Brain microvascular endothelial cell (primary cell): ENCODE results near the gene TEDDM1.

ENCODE experiments used
- DNase-seq: peaks from one replicate; pipeline ENCODE4 v3.0.0-alpha.2; 2020
- H3K27ac ChIP-seq: fragments of 250-450 bp; sonication (Bioruptor Pico); 2 replicates; pipeline ENCODE4 v1.5.1; 2020; ENCODE audit warnings: mild to moderate bottlenecking, moderate library complexity
- H3K27me3 ChIP-seq: fragments of 250-450 bp; sonication (Bioruptor Pico); replicated peaks from 2 replicates; pipeline ENCODE4 v1.5.1; 2020; ENCODE audit warnings: mild to moderate bottlenecking
- H3K36me3 ChIP-seq: fragments of 250-450 bp; sonication (Bioruptor Pico); replicated peaks from 2 replicates; pipeline ENCODE4 v1.5.1; 2020; ENCODE audit warnings: mild to moderate bottlenecking
- H3K4me3 ChIP-seq: 2 replicates; pipeline ENCODE4 v1.5.1; 2011; ENCODE audit warnings: low read depth, mild to moderate bottlenecking, control low read depth, low read length, moderate library complexity
- CTCF ChIP-seq: IDR thresholded peaks from 2 replicates; pipeline ENCODE4 v1.5.1; 2011; ENCODE audit warnings: low read depth, mild to moderate bottlenecking, moderate library complexity, low read length, control low read depth, inconsistent platforms; ENCODE audit errors: missing control alignments
- in situ Hi-C: cut with HindIII; loops from 2 replicates; pipeline ENCODE4 v1.10.0; 2017; ENCODE audit warnings: low sequenced_read_pairs, low pct_ligation_motif_present

TEDDM1 gene

GRCh38 chr1:182359645-182360044 lies 40.8 kb downstream of the TEDDM1 start:
- in situ Hi-C loops: no loop called here
- H3K36me3 ChIP-seq: no peaks in the 10 kb centered on the region
- no peak overlapping the region for H3K4me3 ChIP-seq
- H3K27me3 ChIP-seq: no peaks in the 10 kb centered on the region
- DNase-seq: no peak
- no peak overlapping the region for H3K27ac ChIP-seq
- TF ChIP-seq CTCF: no peak

GRCh38 chr1:182357913-182358312 lies 42.6 kb downstream of the TEDDM1 start:
- in situ Hi-C loops: no loop called here
- no peak for TF ChIP-seq CTCF
- Histone ChIP-seq H3K4me3 (no peak overlapping the region), H3K27me3 (no peaks in the 10 kb centered on the region), H3K36me3 (no peaks in the 10 kb centered on the region), H3K27ac (no peak overlapping the region)
- no peak for DNase-seq

- Histone ChIP-seq H3K27ac (no peak overlapping the region), H3K36me3 (no peaks in the 10 kb centered on the region), H3K27me3 (no peaks in the 10 kb centered on the region), H3K4me3 (no peak overlapping the region)
- TF ChIP-seq CTCF: no peak
- no peak for DNase-seq
- in situ Hi-C loops: no loop called here
These were observed 43.3 kb downstream of the TEDDM1 start for GRCh38 chr1:182357171-182357570.

- in situ Hi-C loops: no loop called here
- no peaks in the 10 kb centered on the region for H3K36me3 ChIP-seq
- TF ChIP-seq CTCF: no peak
- no peaks in the 10 kb centered on the region for H3K27me3 ChIP-seq
- no peak overlapping the region for H3K4me3 ChIP-seq
- H3K27ac ChIP-seq: no peak overlapping the region
- no peak for DNase-seq
These were observed 44.8 kb downstream of the TEDDM1 start for GRCh38 chr1:182355723-182356098.

GRCh38 chr1:182351790-182352364 lies 48.6 kb downstream of the TEDDM1 start:
- in situ Hi-C loops: no loop called here
- Histone ChIP-seq H3K27ac (no peak overlapping the region), H3K4me3 (no peak overlapping the region), H3K27me3 (no peaks in the 10 kb centered on the region), H3K36me3 (no peaks in the 10 kb centered on the region)
- no peak for TF ChIP-seq CTCF
- DNase-seq: no peak

GRCh38 chr1:182350839-182351238 lies 49.6 kb downstream of the TEDDM1 start:
- H3K36me3 ChIP-seq: no peaks in the 10 kb centered on the region
- no peak overlapping the region for H3K4me3 ChIP-seq
- no peaks in the 10 kb centered on the region for H3K27me3 ChIP-seq
- TF ChIP-seq CTCF: no peak
- no peak overlapping the region for H3K27ac ChIP-seq
- in situ Hi-C loops: no loop called here
- DNase-seq: no peak
